NCI-H128 (cell line): ENCODE results near the gene SLC25A21.
"Not testable (repeated sequence)": the region's sequence is repeated elsewhere in the genome, so short reads cannot be mapped to it uniquely, and the experiment has no call there.

Experiments
- DNase-seq: peaks from one replicate; lab custom pipeline; 2025; ENCODE audit not compliant: unreplicated experiment; lab: John Stamatoyannopoulos, UW

SLC25A21 gene

GRCh38 chr14:36726128-36726527, 446.3 kb downstream of the SLC25A21 start:
- no peak for DNase-seq

DNA sequence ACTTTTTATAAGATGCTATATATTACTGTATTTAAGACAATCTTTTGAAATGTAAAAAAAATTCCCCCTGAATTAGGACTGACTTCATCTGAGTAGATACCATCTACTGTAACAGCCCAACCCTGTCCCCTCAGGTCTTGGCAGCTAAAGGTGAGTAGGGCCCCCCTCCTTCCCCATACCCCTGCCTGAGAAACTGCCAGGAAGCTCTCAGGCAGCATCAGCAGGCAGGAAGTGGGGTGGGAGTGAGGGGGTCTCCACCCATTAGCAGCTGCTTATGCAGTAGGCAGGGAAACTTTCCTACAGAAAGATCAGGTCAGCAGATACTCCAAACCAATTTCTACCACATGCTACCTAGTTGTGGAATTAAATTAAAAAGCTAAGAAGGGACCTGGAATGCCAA, 448.2 kb downstream of the SLC25A21 start:
- DNase-seq, result no peak

DNA sequence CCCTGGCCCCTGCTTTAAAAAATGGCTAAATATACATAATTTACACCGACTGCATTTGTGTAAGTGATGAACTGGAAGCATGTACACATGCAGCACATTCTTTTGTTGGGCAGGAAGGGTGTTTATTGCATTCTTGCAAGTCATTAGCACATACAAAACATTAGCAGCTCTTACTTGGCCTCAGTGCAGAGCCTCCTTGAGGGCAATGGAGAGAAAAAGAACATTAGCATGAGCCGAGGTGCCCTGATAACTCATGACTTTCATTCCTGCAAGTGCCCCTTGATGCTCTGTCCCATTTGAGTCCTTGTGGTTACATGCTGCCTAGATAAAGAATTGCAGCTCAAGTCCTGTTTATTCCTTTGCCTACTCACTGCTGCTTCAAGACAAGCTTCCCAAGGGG, 448.9 kb downstream of the SLC25A21 start:
- no peak for DNase-seq

GRCh38 chr14:36721877-36722276, 450.5 kb downstream of the SLC25A21 start:
- no peak for DNase-seq

DNA sequence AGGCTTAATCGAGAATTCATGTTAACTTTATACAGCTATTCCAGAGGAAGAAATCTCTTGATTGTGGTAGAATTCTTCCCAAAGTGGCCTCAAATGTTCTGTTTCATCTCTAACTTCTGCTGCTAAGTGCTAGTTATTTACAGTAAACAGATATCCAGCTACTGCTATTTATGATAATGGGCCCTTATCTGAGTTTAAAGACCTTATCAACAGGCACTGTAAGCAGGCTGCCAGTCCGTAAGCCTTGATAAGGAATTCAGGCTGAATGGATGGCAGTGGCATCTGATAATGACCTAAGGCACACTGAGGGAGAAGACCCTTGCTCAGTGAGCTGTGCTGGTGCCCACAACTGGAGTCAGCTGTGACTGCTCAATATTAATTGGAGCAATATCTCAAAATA, 451.7 kb downstream of the SLC25A21 start:
- DNase-seq, result no peak

- DNase-seq, result no peak
These were observed 452.6 kb downstream of the SLC25A21 start for GRCh38 chr14:36719823-36720222.

GRCh38 chr14:36718216-36718615, 454.2 kb downstream of the SLC25A21 start:
- DNase-seq, result no peak

DNA sequence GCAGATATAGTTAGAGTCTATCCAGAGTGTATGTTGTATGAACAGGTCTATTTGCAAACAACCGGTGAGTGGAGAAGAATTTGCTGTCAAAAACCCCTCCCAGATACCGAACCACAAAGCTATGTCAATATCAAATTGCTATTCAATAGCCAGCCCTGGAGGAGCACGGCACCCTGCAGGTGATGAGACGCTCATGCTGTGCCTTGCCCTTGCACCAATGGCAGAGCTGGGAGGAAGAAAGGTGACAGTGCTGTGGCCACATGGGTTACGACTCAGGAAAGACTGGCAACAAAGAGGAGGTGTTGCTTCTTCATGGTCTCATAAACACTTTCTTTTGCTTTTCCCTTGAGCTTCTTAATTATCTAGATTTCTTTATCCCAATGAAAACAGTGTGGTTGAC, 455.0 kb downstream of the SLC25A21 start:
- DNase-seq, result no peak

DNA sequence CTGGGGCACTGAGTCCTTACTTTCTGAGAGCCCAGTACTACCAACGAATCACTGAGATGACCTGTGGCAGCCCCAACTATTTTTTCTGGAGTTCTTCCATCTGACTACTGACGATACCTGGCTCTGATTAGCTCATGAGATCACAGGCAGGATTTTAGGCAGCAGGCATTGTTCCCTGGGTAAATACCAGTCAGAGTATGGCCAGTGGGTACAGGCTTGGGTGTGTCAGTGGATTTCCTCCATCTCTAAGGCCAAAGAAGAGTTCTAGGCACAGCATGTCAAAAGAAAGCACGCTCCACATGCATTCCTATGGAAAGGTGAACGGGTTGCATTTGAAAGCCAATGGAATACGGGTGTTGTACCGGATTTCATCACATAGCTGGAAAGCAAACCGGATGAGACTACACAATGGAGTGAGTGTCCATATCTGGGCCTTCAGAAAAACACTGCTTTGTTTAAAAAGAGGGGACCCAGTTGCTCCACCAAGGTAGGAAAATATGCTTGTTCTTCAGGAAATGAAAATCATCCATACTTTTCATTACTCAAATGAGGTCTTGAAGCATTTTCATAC, 455.7 kb downstream of the SLC25A21 start:
- no peak for DNase-seq

DNA sequence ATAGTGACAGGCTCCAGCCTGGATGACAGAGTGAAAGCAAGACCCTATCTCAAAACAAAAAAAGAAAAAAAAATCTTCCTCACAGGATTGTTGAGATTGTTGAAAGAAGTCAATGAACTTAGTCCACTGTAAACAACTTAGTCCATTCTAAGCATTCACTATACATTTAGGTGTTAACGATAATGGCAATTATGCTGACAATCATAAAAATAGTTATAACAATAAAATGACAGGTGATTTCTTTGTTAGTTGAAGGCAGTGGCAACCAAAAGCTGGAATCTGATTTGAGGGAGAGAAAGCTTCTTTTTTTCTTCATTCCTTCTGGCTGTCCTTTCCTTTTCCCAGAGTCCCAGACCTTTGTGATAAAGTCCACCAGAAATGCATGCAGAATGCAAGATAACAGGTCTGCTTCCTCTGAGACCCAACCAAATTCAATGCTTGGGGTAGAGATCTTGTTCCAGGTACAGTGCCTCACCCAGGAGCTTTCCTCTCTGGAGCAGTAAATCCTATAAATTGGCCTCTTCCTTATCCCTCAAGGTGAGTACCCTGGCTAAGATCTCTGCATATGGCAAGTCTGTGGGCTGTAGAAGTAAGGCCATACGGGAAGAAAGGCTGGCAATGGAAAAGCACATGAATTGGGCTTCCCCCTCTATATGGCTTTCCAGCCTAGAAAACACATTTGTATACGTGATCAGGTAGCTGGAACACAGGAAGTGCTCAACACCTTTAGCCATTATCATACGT, 458.3 kb downstream of the SLC25A21 start:
- no peak for DNase-seq

DNA sequence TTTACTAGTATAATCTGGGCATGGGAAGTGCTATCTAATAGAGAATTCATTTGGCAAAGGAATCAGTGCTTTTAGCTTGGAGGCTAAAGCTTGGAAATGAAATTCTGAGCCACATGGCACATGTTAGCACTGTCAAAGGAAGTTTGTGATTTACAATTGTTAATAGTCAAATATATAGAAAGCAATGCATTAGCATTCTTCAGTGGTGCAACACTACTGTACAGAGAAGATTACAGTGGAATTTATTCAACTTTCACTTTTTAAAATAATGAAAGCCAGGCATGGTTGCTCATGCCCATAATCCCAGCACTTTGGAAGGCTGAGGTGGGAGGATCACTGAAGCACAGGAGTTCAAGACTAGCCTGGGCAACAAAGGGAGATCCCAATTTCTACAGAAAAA, 464.8 kb downstream of the SLC25A21 start:
- no peak for DNase-seq

- DNase-seq, result no peak
These were observed 469.9 kb downstream of the SLC25A21 start for GRCh38 chr14:36702474-36702873.

- DNase-seq, result no peak
These were observed 471.3 kb downstream of the SLC25A21 start for GRCh38 chr14:36701132-36701531.

GRCh38 chr14:36700651-36701050, 471.8 kb downstream of the SLC25A21 start:
- no peak for DNase-seq

DNA sequence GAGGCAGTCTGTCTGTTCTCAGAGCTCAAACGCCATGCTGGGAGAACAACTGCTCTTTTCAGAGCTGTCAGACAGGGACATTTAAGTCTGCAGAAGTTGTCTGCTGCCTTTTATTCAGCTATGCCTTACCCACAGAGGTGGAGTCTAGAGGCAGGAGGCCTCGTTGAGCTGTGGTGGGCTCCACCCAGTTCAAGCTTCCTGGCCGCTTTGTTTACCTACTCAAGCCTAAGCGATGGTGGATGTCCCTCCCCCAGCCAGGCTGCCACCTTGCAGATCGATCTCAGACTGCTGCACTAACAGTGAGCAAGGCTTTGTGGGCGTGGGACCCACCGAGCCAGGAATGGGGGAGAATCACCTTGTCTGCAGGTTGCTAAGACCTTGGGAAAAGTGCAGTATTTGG, 473.0 kb downstream of the SLC25A21 start:
- DNase-seq, result not testable (repeated sequence)

DNA sequence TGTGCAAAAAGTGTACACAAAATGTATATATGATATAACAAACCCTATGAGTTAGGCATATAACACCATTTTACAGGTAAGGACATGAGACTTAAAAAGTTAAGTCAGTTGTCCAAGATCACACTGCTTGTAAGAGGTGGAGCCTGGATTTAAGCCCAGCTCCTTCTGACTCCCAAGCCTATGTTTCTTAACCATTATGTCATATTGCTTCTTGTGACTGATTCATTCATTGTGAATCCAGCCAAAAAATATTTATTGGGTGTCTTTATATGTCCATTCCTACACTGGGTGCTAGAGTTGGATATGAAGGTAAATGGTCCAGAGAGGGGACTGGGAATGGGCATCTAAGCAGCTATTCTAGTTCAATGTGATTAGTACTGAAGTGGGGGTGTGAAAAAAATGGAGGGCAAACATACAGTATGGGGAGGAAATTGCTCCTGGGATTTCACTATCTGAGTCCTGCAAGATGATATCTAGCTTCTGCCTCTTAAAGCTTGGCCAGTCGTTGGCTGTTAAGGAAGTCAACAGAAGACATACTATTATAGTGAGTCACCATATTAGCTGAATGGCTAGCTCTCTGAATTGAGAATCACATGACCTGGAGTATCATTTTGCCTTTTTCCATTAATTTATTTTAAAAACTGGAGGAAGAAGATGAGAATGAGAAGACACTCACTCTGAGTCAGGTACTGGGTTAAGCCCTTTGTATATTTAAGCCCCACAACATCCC, 481.9 kb downstream of the SLC25A21 start:
- no peak for DNase-seq

DNA sequence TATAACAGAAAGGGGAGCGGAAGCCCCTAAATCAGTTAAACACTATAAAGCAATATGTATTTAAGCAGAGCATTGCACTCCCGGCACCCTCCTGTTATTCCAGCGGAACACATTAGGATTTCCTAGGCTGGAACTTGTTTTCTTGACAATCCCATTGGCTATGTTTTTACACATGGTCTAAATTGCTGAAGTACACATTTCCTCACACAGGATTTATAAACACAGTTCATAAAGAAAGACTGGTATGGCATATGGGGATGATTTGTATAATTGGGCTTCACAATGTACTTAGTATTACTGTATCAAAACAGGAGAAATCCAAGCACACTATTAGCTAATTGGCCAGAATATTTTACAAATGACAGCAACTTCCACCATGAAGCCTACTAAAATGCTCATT, 487.5 kb downstream of the SLC25A21 start:
- no peak for DNase-seq

- DNase-seq, result no peak
These were observed 489.2 kb downstream of the SLC25A21 start for GRCh38 chr14:36683083-36683724.

- DNase-seq, result no peak
These were observed 490.1 kb downstream of the SLC25A21 start for GRCh38 chr14:36682338-36682737.

GRCh38 chr14:36676236-36676635, 496.2 kb downstream of the SLC25A21 start:
- DNase-seq, result no peak

DNA sequence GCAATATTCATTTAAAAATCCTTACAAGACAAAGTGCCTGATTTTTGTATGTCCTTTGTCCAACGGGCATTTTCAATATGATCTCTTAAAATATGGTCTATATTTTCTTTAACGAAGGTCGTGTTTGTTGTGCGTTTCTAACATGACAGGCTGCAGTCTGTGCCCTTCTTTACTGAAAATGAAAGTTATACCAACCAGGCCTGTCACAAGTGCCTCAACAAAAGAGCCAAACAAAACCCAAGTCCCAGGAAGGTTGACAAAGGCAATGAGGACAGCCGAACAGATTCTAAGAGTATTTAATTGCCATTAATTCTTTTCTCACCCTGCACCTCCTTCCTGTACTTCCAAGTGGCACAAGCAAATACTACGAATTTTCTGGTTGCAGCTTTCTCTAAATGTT, 496.8 kb downstream of the SLC25A21 start:
- no peak for DNase-seq

GRCh38 chr14:36674659-36675058, 497.7 kb downstream of the SLC25A21 start:
- DNase-seq, result no peak
